Middle frontal gyrus (tissue), 1 donor: ENCODE measurements around the gene IFNL3.
"Not testable (repeated sequence)": the region's sequence is repeated elsewhere in the genome, so short reads cannot be mapped to it uniquely, and the experiment has no call there.

ENCODE experiments used
- DNase-seq: peaks from one replicate; pipeline ENCODE4 v3.0.0-alpha.2; 2015; ENCODE audit warnings: low spot score; ENCODE audit errors: extremely low spot score

IFNL3 gene

DNA sequence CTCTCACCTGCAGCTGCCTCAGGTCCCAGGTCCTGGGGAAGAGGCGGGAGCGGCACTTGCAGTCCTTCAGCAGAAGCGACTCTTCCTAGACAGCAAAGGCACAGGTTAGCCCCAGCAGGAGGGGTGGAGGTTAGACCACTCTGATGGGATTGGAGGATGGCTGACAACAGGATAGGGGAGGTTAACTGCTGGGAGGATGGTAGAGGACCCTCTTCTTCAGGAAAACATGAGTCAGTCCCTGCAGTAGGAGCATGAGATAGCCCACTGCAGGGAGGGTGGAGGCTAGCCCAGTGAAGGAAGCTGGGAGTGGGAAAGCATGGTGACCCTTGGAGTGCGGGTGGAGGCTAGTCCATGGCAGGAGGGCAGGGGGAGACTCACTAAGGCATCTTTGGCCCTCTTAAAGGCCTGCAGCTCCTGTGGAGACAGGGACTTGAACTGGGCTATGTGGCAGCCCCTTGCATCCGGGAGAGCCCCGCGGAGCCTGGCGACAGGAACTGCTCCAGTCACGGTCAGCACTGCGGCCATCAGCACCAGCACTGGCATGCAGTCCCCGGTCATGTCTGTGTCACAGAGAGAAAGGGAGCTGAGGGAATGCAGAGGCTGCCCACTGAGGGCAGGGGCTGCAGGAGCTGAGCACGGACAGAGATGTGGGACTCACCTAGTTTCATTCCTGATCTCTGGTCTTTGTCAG lies at the start of gene IFNL3:
Gene IFNL3 (minus strand): TSS at position 597 of the 691 bp plus-strand sequence. CDS start 39 bp downstream, at position 558.
- not testable (repeated sequence) for DNase-seq

DNA sequence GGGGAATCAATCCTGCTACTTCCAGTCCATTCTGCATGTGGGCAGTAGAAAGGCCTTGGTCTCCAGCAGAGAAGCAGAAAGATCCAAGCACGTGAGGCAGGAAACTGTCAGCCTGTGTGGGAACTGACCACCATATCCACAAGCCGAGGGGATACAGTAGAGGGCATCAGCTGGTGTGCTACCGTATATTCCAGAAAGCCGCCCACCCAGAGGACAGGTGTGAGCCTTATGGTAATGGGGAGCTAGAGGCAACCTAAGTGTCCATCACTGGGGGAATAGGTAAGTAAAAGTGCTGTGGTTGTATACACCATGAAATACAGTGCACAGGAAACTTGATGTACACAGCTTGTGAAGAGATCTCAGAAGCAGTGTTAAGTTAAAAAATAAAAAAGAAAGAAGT lies 48.6 kb upstream of the IFNL3 start:
- no peak for DNase-seq

DNA sequence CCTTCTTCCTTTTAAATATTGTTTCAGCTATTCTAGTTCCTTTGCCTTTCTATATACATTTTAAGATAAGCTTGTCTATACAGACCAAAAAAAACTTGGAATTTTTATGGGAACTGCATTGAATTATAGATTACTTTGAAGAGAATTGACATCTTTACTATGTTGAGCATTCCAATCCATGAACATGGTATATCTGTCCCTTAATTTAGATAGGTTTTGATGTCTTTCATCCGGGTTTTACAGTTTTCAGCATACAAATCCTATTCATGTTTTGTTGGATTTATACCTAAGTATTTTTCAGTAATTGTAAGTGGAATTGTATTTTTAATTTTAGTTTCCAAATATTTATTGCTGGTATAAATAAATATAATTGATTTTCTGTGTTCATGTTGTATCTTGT lies 39.2 kb upstream of the IFNL3 start:
- no peak for DNase-seq

DNA sequence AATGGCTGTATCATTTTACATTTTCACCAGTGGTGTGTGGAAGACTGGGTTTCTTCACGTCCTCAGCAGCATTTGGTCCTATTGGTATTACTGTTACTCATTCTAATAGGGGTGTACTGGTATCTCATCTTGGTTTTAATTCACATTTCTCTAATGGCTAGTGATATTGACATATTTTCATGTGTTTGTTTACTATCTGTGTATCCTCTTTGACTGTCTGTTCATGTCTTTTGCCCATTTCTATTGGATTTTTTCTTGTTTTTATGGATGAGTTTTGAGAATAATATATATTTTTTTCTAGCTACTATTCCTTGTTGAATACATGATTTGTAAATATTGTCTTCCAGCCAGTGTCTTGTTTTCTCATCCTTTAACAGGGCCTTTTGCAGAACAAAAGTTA lies 37.2 kb upstream of the IFNL3 start:
- DNase-seq: no peak

DNA sequence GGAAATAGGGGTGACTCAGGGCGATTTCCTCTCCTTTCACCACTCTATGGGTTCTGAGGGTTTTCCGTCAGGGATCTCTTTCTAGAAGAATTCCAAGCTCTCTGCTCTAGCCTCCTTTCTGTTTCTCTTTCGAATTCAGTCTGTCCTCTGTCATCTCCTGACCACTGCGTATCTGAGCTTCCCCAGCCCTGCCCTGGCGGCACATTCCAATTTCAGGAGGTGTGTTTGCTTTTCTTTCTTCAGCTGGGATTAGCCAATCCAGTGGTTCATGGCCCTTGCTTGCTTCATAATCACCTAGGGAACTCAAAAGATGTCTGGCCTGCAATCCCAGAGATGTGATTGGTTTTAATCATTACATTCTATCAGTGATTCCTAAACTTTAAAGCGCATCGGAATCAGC lies 32.8 kb upstream of the IFNL3 start:
- no peak for DNase-seq

DNA sequence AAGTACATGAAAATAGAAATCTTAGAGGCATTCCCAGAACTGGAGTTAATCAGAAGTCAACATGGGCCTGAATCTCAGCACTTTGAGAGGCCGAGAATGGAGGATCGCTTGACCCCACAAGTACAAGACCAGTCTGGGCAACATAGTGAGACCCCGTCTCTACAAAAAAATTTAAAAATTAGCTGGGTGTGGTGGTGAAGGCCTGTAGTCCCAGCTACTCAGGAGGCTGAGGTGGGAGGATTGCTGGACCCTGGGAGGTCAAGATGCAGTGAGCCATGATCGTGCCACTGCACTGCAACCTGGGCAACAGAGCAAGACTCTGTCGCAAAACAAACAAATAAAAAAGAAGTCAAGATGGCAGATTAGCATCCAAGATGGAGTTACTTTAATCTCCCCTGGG lies 31.9 kb upstream of the IFNL3 start:
- no peak for DNase-seq

DNA sequence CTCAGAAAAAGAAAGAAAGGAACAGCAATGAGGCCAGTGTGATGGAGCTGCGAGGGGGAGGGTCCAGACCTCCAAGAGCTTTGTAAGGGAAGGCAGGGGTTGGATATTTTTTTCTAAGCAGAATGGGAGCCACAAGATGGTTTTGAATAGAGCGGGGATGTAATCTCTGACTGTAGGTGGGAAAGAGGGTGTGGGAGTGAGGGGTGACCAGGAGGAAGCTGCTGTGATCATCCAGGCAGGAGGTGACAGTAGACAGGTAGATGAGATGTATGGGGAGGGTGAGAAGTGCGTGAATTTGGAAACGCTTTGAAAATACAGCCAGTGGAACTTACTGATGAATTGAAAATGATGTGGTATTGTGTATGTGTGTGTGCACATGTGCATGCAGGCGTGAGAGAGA lies 30.8 kb upstream of the IFNL3 start:
- no peak for DNase-seq

DNA sequence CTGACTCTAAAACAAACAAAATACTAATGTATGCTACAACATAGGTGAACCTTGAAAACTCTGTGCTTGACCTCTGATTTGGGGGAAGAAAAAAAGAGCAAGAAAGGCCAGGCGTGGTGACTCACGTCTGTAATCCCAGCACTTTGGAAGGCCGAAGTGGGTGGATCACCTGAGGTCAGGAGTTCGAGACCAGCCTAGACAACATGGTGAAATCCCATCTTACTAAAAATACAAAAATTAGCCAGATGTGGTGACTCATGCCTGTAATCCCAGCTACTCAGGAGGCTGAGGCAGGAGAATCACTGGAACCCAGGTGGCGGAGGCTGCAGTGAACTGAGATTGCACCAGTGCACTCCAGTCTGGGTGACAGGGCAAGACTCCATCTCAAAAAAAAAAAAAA lies 29.1 kb upstream of the IFNL3 start:
- DNase-seq: not testable (repeated sequence)

DNA sequence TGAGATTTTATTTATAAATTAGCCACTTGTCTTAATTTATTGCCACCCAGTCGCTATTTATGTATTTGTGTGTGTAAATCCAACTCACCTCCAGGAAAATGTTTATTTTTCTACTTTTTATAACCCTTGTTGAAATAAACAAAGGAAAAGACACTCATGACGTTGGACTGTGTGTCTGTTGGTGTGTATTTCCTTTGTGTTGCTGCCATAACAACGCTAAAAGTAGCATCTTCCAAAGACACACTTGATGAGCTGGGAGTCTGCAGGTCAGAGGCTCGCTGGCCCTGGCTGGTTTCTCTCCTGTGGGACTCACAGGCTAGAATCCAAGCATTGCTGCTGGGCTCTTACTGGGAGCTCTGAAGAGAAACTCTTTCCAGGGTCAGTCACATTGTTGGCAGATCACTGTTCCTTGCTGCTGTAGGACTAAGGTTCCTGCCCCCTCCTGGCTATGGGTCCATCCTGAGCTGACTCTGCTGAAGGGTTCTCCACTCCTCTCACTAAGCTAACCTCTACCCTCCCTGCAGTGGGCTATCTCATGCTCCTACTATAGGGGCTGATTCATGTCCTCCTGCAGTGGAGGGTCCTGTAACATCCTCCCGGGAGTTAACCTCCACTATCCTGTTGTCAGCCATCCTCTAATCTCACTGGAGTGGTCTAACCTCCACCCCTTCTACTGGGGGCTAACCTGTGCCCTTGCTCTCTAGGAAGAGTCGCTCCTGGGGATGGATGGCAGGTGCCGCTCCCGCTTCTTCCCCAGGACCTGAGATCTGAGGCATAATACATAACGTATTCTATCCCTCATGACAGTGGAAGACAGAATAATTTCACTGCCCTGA lies 25.4 kb upstream of the IFNL3 start:
- no peak for DNase-seq

DNA sequence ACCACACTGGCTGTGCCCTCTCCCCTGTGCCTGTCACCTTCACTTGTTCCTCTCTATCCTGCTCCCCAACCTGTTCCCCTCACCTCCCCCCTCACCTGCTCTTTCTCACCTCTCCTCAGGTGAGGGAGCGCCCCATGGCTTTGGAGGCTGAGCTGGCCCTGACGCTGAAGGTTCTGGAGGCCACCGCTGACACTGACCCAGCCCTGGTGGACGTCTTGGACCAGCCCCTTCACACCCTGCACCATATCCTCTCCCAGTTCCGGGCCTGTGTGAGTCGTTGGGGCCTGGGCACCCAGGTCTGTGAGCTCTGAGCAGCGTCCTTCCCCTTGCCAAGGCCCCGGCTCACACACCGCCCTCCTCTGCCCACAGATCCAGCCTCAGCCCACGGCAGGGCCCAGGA lies 24.6 kb upstream of the IFNL3 start:
- not testable (repeated sequence) for DNase-seq

DNA sequence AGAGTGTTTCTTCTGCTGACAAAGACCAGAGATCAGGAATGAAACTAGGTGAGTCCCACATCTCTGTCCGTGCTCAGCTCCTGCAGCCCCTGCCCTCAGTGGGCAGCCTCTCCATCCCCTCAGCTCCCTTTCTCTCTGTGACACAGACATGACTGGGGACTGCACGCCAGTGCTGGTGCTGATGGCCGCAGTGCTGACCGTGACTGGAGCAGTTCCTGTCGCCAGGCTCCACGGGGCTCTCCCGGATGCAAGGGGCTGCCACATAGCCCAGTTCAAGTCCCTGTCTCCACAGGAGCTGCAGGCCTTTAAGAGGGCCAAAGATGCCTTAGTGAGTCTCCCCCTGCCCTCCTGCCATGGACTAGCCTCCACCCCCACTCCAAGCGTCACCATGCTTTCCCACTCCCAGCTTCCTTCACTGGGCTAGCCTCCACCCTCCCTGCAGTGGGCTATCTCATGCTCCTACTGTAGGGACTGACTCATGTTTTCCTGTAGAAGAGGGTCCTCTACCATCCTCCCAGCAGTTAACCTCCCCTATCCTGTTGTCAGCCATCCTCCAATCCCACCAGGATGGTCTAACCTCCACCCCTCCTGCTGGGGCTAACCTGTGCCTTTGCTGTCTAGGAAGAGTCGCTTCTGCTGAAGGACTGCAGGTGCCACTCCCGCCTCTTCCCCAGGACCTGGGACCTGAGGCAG lies 23.9 kb upstream of the IFNL3 start:
- not testable (repeated sequence) for DNase-seq

DNA sequence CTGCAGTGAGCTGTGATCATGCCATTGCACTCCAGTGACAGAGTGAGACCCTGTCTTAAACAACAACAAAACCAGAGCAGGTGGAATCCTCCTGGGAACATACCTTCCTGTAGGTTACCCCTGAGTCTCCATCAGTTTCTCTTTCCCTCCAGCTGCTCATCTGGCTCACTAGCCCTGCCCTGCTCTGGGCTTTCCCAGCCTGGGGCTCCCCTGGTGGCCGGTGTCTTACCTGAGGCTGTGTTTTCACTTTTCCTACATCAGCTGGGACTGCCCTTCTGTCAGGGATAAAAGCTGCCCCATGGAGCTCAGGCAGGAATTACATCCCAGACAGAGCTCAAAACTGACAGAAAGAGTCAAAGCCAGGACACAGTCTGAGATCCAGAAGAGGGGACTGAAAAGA lies 23.3 kb upstream of the IFNL3 start, which contains the start of gene IFNL2:
Gene IFNL2 (plus strand): TSS at position 312 of the 400 bp plus-strand sequence. CDS start 173 bp downstream, outside the sequence.
- DNase-seq: not testable (repeated sequence)

DNA sequence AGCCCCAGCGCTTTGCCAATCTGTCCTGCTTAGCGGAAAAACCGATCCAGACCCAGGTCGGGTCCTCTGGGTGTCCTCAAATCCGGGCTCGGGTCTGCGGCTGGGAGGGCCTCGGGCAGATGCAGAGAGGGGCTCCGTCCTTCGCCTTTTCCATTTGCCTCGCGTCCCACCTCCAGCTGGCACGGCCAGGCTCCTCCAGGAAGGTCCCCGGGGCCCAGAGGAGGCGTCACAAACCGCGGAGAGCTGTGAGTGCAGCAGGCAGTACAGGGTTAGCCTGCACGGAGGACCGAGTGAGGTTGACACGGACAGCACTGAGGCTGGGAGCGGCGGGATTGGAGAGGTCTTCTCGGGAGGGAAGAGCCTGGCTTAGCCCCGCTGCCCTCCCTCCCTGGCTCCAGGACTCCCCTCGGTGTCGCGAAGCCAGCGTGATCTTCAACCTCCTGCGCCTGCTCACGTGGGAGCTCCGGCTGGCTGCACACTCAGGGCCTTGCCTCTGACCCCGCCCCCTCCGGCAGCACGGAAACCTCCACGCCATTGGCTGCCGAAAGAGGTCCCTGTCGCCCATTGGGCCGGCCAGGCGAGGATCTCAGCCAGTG lies 20.6 kb upstream of the IFNL3 start:
- DNase-seq: no peak

DNA sequence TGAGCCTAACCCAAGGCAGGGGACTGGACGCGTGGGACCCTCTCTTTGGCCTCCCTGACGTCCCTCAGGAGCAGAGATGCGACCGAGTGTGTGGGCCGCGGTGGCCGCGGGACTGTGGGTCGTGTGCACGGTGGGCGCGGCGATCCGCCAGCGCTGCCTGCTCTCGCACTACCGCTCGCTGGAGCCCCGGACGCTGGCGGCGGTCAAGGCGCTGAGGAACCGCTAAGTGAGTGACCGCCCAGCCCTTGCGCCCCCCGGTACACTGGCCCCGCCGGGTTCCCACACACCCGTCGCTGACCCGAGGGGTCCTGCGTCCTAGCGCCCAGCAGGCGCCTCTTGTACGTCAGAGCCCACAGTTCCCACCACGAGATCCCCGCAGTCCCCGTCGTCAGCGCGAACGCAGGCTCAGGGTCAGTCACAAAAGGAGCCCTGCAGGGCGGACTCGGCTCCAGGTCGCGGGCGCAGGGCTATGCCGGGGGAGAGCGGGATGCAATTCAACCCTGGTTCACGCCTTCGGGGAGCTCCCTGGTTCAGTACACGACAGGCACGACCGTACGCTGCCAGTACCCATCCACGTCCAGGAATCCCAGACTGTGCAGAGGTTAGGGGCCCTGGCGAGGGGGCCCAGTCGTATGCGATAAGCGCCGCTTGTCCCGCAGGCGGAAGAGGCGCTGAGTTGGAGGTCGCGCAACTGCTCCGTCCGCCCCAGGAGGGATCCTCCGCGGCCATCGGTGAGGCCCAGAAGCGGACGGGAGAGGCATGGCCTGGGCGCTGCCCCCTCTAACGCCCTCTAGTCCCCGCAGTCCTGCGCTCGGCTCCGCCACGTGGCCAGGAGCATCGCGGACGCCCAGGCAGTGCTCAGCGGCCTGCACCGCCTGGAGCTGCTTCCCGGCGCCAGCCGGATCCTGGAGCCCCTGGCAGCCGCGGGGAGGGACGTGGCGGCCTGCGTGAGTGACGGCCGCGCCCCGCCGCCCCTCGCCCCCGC lies 19.8 kb upstream of the IFNL3 start:
- DNase-seq: no peak

DNA sequence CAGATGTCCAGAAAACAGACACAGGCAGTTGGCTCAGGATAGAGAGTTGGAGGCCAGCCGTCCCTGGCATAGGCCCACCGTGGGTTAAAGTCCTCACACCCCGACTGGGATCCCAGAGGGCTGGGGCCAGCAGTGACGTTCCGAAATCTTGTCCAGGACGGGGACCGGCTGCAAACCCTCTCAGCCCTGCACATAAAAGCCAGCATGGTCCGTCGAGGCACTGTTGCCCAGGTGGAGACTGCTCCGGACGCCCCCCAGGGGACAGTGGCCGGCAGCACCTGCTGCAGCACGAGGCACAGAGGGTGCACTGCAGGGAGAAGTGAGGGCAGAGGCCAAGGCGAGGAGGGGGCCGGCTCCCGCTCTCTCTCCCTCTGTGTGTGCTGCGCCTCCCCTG lies 19.1 kb upstream of the IFNL3 start:
- DNase-seq: no peak

DNA sequence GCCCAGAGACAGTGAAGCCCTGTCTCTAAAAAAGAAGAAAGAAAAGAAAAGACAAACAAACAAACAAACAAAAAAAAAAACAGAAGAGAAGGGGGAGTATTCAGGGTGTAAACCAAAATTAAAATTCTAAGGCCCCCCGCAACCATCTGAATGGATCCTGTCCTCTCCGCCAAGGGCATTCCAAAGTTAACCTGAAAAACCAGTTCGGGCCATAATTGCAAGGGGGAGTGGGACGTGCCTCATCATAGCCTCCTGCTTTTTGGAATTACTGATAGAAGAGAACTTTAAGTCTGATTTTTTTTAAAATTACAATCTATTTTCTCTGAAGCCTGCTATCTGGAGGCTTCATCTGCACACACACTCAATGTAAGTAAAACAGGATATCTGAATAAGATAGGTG lies 17.7 kb upstream of the IFNL3 start:
- no peak for DNase-seq

DNA sequence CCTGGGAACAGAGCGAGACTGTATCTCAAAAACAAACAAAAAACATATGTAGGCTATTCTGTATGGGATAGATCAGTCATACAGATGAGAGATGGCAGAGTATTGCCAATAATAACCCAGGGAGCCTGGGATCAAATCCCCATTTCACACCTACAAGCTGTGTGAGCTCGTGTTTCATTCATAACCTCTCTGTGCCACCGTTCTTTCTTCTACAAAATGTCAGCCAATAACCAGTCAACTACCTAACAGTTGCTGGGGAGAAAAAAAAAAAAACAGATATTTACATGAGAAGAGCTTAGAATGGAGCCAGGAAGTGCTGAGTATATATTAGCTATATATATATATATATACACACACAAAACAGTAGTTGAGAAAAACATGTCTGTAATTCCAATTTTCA lies 16.9 kb upstream of the IFNL3 start:
- DNase-seq: no peak

DNA sequence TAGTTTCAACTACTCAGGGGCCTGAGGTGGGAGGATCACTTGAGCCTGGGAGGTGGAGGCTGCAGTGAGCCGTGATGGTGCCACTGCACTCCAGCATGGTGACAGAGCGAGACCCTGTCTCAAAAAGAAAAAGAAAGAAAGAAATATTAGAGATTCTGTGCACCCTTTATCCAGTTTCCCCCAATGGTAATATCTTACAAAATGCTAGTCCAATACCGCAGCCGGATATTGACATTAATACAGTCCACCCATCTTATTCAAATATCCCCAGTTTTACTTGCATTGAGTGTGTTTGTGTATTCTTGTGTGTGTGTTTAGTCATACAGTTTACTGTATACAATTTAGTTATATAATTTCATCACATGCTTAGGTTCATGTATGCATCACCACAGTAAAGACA lies 12.4 kb upstream of the IFNL3 start:
- no peak for DNase-seq

DNA sequence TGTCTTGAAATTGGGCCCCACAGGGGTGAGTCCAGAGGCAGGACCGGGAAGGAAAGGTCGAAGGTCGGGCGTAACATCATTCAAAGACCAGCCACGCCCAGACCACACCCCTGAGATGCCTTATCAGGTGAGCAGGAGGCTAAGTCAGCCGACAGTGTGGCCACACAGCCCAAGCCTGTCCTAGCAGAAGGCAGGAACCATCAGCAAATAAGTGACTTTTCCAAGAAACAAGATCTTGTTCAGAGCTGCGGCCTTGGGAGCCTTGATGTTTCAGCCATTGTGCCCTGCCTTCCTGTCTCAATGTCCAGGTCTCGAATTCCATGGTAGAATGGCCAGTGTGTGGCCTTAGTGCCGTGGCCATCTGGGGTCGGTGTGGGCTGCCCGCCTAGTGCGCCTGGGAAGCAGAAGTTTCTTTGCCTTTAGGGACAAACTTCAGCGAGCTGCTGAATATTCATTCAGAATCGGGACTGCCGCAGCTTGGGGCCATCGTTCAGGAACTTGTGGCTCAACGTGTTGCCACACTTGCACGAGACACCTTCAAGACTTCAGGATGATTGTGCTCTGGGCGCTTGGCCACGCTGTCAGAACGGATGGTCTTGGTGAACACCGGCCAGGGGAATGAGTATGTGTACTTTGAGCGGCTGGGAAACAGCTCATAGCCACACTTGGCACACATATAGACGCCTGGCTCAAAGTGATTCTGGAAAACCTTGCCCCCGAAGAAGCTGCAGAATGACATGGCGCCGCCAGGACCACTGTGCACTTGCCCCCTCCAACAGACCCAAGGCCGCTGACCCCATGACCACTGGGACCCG lies 9.9 kb upstream of the IFNL3 start:
- no peak for DNase-seq
